ENCODE results near the gene RYR2.

RYR2 gene

GRCh38 chr1:237650809-237651208 lies 608.8 kb downstream of the RYR2 start:
- DNase-seq (ENCODE audit: low read depth, low spot score) = no peak

DNA sequence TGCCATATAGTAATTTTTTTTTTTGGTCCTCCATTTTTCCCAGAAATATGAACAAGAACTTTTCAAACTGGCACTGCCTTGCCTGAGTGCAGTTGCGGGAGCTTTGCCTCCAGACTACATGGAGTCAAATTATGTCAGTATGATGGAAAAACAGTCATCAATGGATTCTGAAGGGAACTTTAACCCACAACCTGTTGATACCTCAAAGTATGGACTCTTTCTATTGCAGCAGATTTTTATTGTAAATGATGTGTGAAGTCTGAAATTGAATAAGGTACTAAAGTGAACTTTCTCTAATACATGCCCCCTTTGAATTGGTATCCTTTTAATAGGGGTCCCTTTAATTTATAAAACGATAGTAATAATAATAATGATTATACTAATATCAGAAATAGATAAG lies 613.8 kb downstream of the RYR2 start:
- no peak for DNase-seq (ENCODE audit: low read depth, low spot score)

DNA sequence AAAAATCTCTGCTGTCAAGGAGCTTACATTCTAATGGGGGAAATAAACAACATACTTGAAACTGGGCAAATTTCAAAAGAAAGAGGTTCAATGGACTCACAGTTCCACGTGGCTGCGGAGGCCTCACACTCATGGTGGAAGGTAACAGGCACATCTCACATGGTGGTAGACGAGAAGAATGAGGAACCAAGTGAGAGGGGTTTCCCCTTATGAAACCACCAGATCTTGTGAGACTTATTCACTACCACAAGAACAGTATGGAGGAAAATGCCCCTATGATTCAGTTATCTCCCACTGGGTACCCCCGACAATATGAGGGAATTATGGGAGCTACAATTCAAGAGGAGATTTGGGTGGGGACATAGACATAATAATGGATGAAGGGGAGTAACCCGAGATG lies 622.4 kb downstream of the RYR2 start:
- DNase-seq (ENCODE audit: low read depth, low spot score) = no peak

DNA sequence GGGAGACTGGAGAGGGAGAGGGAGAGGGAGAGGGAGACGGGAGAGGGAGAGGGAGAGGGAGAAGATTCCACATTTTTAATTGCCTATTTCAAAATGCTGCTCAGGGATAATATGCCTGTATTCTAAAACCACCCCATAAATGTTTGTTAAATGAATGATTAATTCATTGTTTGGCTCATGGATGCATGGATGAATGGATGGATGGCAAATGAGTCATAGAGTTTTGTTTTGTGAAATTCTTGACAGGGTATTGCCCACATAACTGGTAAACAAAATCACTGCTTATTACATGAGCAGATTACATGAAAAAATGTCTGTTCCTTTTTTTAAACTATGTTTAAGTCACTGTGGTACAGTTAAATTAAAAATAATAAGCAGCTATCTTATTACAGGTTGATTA lies 628.3 kb downstream of the RYR2 start:
- DNase-seq (ENCODE audit: low read depth, low spot score) = no peak

GRCh38 chr1:237671262-237671661 lies 629.3 kb downstream of the RYR2 start:
- DNase-seq (ENCODE audit: low read depth, low spot score) = no peak

DNA sequence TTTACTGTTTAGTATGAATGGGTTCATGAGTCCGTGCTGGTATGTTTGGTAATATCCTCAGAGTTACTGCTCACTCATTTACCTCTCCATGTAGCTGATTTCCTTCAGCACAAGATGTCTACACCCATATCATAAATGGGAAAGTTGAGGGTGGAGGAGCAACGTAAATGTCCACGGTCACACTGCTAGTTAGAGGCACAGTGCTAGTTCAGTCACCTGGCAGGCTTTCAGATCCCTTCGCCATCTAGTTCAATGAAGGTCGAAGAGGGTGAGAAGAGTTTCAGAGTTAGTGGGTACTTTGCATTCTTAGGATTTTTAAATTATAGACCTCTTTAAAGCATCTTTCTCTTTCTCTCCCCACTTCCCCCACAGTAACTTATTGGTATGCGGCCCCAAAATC lies 630.0 kb downstream of the RYR2 start:
- DNase-seq (ENCODE audit: low read depth, low spot score) = no peak

DNA sequence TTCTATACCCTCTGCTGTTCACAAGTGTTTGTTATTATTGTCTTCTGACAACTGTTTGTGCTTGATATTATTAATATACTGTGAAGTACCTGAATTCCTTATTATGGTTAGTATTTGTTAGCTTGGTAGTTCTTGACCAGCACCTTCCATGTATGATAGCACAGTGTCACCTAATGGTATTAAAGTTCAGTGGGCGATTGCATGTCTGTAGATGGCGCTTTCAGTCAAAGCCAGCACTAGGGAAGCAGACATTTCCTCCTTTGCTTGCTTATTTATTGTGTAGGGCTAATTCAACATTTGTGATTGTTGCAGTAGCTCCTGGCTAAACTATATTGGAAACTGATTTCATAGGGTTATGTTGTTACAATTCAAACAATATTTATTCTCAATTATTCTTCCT lies 630.8 kb downstream of the RYR2 start:
- no peak for DNase-seq (ENCODE audit: low read depth, low spot score)

- no peak for DNase-seq (ENCODE audit: low read depth, low spot score)
These were observed 631.6 kb downstream of the RYR2 start for GRCh38 chr1:237673631-237674030.

- no peak for DNase-seq (ENCODE audit: low read depth, low spot score)
These were observed 636.0 kb downstream of the RYR2 start for GRCh38 chr1:237677979-237678378.

GRCh38 chr1:237679687-237680086 lies 637.7 kb downstream of the RYR2 start:
- DNase-seq (ENCODE audit: low read depth, low spot score) = no peak

- no peak for DNase-seq (ENCODE audit: low read depth, low spot score)
These were observed 639.2 kb downstream of the RYR2 start for GRCh38 chr1:237681210-237681609.

GRCh38 chr1:237684236-237684635 lies 642.3 kb downstream of the RYR2 start:
- no peak for DNase-seq (ENCODE audit: low read depth, low spot score)

GRCh38 chr1:237685551-237685950 lies 643.6 kb downstream of the RYR2 start:
- no peak for DNase-seq (ENCODE audit: low read depth, low spot score)

GRCh38 chr1:237687804-237688203 lies 645.8 kb downstream of the RYR2 start:
- DNase-seq (ENCODE audit: low read depth, low spot score) = no peak

- DNase-seq (ENCODE audit: low read depth, low spot score) = no peak
These were observed 648.7 kb downstream of the RYR2 start for GRCh38 chr1:237690656-237691055.

GRCh38 chr1:237692255-237692654 lies 650.3 kb downstream of the RYR2 start:
- no peak for DNase-seq (ENCODE audit: low read depth, low spot score)

DNA sequence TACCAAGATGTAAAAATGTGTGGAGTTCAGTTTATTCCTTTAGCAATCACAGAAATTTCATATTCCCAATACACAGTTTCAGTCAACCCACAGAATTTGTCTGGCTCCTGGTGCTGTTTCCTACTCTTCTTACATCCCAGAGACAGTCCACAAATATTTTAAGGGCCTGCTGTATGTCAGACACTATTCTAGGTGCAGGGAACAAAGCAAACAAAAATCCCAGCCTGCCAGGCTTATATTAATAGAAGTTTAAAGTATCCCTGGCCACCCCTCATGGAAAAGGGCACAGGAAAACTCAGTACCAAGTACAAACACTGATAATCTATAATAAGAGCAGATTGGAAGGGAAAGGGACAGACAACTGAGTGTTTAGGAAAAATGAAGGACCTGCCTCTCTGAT lies 653.9 kb downstream of the RYR2 start:
- no peak for DNase-seq (ENCODE audit: low read depth, low spot score)

DNA sequence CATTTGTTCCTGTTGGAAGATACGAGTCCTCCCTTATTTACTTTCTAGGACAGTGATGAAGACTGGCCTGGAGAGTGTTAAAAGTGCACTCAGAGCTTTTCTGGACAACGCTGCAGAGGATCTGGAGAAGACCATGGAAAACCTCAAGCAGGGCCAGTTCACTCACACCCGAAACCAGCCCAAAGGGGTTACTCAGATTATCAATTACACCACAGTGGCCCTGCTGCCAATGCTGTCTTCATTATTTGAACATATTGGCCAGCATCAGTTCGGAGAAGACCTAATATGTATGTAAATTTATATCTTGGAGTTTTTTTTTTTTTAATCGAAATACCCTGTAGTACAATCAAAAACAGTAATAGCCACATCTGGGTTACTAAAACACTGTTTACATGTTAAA lies 658.2 kb downstream of the RYR2 start:
- no peak for DNase-seq (ENCODE audit: low read depth, low spot score)

GRCh38 chr1:237701534-237701933 lies 659.5 kb downstream of the RYR2 start:
- DNase-seq (ENCODE audit: low read depth, low spot score) = no peak

DNA sequence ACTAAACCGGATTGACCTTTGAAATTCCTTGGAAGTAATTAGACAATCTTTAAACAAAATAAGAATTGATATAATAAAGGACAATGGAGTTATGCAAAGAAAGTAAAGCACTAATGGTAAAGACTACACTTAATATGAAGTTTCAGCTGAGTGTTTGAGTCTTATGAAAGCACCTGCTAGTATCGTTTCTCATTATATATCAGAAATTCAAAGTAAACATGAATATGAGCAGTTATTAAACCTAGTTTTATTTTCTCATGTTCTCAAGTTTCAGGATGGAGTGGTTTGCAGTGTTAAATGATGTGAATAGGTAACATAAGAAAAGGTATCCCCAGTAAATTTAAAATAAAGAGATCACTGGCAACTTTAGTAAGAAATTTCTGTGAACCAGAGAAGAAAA lies 660.2 kb downstream of the RYR2 start:
- DNase-seq (ENCODE audit: low read depth, low spot score) = no peak

- DNase-seq (ENCODE audit: low read depth, low spot score) = no peak
These were observed 663.5 kb downstream of the RYR2 start for GRCh38 chr1:237705462-237705861.

- no peak for DNase-seq (ENCODE audit: low read depth, low spot score)
These were observed 667.4 kb downstream of the RYR2 start for GRCh38 chr1:237709355-237709754.

GRCh38 chr1:237711281-237711680 lies 669.3 kb downstream of the RYR2 start:
- no peak for DNase-seq (ENCODE audit: low read depth, low spot score)

GRCh38 chr1:237712082-237712481 lies 670.1 kb downstream of the RYR2 start:
- DNase-seq (ENCODE audit: low read depth, low spot score) = no peak
